CD4-positive, alpha-beta T cell treated with Interleukin-15 for 1 hour (primary cell): ENCODE measurements around the gene GRID2.
"Not testable (repeated sequence)": the region's sequence is repeated elsewhere in the genome, so short reads cannot be mapped to it uniquely, and the experiment has no call there.

Experiments used
- DNase-seq: peaks from one replicate; pipeline ENCODE4 v3.0.0-alpha.2; 2020

Gene GRID2

DNA sequence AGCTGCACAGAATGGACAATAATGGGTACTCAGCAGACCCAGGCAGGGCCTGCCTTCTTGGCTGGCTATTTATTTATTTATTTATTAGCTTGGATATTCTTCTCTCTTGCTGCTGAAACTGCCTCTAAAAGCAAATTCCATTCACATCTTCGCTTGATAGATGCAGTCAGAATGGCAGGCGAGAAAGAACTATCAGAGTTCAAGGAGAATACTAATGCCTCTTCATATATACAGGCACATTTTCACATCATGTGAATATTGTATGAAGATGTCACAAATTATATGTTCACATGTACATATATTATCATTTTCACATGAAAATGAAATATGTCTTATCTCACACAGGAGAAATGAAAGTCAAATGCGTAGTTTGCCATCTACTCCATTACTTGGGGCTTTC lies 1045.1 kb downstream of the GRID2 start:
- DNase-seq, result no peak

DNA sequence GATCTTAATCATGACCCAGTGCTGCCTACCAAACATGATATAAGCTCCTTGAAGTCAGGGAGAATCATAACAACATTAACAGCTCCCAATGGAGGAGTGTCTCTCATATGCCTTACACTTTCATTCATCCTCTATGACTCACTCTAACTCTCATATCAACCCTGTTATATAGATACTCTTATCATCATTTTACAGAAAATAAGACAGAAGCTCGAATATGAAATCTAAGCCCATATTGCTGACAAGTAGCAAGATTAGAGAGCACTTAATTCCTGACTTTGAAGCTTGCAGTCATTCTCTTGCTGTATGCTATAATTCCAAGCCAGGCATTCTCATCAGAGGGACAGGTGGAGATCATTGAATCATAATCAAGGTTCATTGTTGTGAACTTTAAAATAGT lies 1048.1 kb downstream of the GRID2 start:
- DNase-seq, result no peak

DNA sequence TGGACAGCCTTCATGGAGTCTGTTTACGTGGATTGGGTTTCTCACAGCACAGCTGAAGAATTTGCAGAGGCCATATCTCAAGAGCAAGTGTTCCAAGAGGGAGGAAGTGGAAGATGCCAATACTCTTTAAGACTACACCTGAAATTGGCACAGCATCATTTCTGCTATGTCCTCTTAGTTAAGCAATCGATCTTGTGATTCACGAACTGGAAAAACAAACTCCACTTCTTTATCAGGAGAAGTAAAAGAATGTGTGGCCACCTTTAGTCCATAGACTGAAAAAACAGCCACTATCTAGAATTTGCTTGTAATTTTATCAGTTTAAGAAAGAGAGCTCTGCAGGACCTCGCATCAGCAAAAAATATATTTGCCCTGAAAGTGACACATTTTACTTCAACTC lies 1051.6 kb downstream of the GRID2 start:
- no peak for DNase-seq

DNA sequence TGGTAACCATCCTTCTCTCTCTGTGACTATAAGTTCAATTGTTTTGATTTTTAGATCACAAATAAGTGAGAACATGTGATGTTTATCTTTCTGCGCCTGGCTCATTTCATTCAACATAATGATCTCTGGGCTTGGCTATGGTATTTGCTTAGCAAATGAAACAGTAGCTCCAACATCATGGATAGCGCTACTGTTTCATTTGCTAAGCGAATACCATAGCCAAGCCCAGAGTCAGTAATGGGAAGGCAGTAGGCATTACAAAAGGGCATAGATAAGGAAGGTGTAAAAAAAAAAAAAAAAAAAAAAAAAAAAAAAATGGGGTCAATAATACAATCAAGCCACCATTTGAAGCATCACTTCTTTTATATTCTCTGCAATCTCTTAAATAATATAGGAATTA lies 1055.8 kb downstream of the GRID2 start:
- DNase-seq, result no peak

DNA sequence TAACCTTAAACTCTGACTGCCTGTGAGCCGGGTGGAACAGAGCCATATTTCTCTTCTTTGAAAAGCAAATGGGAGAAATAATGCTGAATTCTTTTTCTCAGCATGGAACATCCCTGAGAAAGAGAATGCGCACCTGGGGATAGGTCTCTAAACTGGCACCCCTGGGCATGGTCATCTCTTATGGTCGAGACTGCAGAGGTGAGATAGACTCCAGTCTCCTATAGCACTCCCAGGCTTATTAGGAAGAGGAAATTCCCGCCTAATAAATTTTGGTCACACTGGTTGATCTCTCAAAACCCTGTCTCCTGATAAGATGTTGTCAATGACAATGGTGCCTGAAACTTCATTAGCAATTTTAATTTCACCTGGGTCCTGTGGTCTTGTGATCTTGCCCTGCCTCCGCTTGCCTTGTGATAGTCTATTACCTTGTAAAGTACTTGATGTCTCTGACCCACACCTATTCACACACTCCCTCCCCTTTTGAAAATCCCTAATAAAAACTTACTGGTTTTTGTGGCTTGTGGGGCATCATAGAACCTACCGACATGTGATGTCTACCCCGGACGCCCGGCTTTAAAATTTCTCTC lies 1062.5 kb downstream of the GRID2 start:
- not testable (repeated sequence) for DNase-seq

DNA sequence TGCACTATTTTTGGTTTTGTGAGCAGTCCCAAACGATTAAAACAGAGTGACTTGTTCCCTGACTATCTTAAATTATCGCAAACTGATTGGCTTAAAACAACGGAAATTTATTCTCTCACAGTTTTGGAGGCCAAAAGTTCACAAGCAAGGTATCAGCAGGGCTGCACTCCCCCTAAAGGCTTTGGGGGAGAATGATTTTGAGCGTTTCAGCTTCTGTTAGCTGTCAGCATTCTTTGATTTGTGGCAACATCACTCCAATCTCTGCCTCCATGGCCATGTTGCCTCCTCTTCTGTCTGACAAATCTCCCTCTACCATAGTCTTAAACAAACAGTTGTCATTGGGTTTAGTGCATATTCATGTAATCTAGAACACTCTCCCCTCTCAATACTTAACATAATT lies 1065.2 kb downstream of the GRID2 start:
- DNase-seq, result no peak

DNA sequence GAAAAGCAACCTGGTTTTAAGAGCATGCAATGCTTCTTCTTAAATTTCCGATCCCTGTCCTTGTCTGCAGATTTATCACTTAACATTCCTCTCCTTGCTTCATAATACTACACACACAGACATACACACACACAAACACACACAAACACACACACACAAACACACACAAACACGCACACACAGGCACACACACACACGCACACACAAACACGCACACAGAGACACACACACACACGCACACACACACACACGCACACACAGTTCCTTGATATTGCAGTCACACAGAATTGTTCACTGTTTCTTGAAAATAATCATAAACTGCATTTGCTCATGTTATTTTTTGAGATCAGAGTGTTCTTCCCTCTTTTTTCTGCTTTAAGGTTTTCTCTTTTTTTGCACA lies 1066.5 kb downstream of the GRID2 start:
- DNase-seq, result no peak

DNA sequence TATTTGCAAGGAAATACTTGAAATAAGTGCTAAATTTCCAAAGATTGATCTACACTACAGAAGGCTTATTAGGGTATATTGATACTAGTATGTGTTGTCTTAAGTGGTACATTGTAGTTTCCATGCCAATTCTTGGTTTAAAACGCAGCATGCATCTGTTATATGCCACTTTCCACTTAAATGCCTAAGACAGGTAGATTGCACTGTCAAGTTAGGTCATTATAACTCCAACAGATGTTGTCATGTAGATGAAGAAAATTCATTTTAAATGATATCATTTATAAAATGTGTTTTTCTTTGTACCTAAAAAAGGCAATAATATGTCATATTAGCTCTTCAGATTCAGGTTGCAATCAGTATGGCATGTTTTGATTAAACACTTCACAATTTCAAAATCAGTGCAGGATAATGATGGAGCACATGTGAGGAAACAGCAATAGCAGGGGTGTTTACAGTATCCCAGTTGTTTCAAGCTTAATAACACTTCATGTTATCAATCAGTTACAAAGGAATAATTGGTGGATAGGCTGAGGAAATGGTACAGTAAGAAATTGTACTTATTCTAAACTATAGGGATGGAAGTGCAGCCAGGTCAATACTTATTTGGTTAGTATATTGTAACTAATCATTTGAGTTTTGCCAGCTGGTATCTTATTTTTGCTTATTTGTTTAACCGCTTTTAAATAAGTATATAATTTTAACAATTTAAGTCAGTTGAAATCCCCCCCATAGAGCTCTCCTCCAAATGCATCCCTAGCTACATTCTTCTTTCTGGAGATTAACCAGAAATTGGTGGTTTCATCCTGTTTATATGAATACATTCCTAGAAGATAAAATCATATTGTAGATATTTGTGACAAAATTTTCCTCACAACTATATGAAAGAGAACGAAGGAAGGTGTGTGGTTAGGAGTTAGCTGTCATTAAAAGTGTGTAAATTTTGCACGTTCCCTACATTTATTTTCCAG lies 1070.4 kb downstream of the GRID2 start:
- DNase-seq, result no peak

DNA sequence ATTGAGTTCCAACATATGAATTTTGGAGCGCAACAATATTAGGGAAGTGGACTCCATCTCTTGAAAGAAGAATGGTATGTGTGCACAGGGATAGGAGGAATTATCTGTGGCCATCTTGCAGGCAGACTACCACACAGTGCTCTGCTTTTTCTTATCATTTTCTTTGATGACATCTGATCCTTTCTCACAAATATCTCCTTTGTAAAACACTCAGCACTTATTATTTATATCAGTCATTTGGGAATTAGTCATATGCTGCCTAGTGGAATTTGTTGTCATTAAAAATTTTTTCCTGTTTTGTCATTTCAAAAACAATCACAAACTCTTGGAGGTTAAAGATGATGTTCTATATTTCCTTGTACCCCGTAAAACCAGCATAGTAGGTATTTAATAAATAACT lies 1080.5 kb downstream of the GRID2 start:
- DNase-seq, result no peak

DNA sequence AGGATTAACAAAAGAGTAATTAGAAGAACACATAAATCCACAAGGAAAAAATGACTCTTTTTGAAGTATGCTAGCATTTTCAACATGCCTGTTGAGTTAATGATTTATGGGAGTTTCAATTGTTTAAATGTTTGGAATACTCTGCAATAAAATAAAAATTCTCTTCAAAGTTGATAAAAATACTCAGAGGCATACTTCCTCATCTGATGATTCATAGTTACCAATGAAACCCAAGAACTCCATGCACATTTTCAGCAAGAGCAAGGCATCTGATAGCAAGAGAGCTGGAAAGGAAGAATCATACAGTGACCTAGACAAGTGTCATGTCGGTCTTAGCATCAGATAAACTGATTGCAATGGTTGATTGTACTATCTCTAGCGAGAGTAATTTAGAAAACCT lies 1081.1 kb downstream of the GRID2 start:
- no peak for DNase-seq

DNA sequence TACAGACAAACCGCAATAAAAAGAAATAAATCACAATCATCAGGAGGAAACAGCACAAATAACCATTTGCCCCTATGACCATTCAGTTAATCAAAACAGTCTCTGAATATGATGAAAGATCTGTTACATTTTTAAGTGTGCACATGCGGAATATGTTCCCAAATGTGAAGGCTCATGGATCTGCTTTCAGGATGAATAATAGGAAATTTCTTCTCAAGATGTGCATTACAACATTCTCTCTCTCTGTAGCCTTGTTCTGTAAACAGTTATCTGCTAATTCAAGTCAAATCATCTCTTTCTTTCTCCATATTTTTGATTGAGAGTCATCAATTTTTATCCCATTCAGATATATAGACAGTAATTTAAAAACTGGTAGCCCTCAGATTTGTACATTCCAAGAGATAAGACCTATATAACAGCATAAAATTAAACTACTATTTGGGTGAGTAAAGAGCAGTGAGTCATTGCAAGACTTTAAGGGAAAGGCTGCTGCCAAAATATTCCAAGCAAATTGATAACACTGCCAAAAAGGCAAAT lies 1090.8 kb downstream of the GRID2 start:
- no peak for DNase-seq

DNA sequence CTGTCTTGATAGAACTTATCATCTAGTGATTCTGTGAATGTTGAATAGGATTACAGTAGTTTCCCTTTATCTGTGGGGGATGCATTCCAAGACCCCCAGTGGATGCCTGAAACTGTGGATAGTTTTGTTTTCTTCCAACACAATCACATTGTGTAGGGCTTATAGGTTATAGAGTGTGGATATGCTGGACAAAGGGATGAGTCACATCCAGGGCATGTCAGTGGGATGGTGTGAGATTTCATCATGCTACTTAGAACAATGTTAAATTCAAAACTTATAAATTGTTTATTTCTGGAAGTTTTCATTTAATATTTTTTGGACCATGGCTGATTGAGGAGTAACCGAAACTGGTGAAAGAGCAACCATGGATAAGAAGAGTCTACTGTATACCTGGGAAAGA lies 1092.5 kb downstream of the GRID2 start:
- DNase-seq, result no peak

DNA sequence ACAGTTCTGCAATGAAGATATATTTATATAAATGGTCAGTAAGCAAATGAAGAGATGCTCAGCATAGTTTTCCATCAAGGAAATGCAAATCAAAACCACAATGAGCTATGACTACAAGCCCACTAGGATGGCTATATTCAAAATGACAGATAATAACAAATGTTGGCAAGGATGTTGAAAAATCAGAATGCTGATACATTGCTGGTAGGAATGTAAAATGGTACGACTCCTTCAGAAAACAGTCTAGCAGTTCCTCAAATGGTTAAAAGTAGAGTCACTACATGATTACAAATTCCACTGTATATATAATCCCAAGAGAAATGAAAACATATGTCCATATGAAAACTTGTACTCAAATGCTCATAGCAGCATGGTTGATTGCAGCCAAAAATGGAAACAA lies 1099.8 kb downstream of the GRID2 start:
- DNase-seq, result no peak

DNA sequence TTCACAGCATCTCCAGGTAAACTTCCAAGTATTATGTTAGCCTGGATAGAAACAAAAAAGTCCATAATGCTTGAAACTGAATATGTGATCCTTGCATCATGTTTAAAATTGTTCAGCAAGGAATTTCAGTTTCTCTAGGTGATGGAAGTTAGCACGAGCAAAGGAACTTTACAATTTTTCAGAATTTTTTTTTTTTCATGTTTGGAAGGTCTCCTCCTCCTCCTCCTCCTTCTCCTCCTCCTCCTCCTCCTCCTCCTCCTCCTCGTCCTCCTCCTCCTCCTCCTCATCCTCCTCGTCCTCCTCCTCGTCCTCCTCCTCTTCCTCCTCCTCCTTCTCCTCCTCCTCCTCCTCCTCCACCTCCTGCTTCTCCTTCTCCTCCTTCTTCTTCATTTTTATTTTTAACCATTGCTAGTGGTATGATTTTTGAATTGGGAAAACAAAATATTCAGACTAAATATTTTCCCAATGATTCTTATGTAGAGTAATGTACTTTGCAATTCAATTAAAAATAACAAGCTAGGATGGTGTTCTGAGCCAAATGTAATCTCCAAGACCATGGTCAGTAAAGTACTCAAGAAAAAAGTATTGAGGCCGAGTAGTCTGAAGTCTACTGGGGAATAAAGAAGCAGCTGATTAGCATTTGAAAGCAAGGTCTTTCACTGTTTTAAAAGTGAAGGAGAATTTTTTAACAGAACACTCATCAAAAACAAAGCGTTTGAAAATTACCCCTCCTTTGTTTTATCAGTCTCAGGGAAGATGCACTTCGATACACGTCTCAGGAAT lies 1103.9 kb downstream of the GRID2 start:
- DNase-seq, result no peak

DNA sequence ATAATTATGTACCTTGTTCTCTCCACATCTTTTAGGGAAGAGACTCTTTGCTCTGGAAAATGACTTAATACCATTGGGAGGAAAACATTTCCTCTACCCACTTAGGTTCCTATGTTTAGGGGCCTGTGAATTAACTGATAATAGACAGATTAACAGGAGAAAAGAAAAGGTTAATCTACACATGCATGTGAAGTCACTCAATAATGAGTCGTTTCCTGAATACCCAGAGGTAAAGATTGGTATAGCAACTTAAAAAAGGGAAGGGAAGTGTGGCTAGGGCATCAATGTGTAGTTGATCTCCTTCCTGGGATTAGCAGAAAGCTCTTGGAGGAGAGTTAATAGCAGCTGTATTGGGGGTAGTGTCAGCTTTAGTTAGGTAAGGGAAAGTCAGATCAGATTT lies 1105.3 kb downstream of the GRID2 start:
- DNase-seq, result no peak

DNA sequence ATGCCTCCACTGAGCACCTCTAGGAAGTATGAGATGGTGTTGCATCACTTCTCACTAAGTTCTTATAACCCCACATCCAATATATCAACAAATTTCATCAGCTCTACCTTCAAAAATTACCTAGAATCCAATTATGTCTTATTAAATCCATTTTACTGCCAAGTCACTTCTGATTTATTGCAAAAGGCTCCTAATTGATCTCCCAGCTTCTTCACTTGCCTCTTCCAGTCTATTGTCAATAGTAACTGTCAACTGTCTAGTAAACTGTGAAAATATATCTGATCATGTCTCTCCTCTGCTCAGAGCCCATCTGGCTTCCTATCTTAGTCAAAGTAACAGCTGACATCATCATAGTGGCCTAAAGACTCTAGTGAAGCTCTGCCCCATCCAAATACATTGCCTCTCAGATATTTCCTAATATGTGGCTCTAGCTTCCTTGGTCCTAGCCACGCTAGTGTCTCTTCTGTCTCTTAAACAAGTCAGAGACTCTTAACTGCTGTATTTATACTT lies 1110.3 kb downstream of the GRID2 start:
- DNase-seq, result no peak

DNA sequence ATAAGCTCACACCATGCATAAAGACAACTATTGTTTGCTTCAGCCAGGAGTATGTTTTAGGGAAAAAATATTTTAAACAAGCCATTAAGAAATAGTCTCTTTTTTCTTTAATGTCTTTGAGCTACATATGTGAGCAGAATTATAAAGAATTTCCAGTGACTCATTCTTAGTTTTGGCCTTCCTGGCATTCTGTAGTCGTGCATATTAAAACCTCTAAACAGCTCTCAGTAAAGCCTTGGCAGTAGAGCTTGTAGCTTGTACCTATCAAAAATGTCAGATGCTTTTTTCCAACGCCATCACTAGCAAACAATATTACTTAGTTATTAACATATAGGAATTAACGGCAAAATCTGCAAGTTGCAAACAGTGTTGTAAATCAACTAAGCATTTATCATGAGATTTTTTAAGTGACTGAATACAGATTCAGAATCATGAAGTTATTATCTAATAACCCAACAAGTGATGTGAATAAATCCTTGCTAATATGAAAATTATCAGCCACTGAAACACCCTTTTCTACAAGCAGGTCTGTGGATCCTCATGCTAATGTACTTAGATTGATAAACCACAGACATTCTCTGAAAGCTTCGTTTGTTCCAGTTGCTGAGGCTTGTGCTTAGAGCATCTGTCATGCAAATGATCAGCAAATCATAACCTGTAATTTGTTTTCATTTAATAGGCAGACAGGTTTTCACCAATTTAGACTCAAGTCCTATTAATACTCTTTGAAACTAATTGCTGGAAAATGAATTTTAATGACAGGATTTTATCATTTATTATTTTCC lies 1112.8 kb downstream of the GRID2 start:
- no peak for DNase-seq

DNA sequence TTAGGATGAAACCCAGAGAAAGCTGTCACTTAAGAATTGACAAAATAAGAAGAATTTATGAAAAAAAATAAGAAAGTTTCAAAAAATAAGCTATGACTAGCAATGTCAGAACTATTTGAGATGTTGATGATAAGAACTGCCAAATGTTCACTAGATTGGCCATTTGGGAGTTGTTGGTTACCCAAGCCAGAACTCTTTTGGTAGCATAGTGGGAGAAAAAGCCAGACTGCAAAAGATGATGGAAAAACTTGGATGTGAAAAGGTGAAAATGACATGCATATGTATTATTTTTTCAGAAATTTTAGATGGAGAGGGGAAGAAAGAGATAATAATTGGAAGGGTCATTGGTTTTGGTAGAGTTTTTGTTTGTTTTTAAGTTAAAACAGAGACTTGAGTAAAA lies 1127.6 kb downstream of the GRID2 start:
- DNase-seq, result no peak

DNA sequence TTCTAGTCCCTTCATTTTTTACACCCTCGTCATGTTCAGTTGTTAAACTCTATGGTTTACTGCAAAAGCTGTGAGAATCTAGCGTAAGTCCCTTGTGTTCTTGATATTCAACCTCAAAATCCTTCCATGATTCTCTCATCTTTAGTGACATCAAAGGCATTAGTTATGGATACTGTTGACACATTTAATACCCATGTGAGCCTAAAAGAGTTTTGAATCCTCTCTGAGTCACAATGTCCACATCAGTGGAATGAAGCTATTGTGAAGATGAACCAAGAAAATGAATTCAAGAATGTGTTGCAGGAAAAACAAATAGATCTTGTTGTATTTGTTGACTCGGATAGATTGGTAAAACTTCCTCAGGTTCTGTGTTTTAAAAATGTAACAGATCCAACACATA lies 1130.1 kb downstream of the GRID2 start:
- DNase-seq, result no peak

DNA sequence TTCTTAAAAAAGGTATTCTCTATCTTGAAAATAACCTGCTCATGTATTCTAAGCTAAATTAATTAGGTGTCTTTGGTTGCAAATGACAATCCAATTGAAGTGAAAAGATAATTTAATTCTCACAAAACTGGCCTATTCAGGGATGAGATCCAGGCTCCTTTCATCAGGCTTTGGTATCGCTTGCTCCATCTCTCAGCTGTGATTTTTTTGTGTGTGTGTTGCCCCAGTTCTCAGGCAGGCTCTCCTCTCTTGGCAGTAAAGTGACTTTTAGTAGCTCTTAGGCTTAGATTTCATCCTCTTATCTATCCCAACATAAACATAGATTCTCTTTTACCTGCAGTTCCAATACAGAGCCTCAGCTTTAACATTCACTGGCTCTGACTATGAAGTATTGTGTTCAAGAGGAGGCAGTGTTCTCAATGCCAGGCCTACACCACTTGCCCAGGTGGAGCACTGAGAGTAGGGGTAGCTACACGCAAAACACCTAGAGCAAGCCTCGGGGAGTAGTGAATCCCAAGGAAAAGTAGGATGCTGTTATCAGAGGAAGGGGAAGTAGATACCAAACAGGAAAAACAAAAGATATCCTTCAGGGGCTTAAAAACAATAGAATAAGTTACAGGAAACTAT lies 1132.3 kb downstream of the GRID2 start:
- no peak for DNase-seq

DNA sequence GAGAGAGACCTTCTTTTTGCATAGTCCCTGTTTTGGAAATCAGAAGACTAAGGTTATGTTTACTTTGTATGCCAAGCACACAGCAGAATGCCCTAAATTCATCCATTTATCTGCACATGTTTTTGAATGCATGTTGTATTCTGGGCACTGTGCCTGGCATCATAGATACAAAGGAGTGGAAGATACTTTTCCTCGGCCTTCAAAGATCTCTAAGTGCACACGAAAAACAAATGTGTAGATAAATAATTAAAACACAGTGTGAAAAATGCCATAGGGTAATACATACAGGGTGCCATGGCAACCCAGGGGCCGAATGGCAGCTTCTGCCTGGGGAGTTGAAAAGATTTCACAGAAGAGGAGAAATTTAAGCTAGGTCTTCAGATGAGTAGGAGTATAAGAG lies 1134.2 kb downstream of the GRID2 start:
- no peak for DNase-seq

DNA sequence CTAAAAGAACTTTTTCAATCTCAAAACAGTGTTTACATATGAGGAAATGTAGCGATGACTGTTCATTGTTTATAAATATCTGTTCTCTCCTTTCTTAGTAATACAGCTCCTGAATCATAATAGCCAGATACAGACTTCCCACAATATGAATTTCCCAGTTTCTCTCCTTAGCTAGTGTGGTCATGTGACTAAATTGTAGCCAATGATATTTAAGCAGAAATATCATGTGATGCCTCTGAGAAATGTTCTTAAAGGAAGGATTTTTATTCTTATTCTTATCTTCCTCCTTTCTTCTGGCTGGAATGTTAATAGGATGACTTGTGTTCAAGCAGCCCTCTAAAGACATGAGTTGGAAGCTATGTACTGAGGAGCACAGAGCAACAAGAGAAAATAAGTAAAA lies 1141.1 kb downstream of the GRID2 start:
- DNase-seq, result no peak
